Measurements from ENCODE around the gene PIGP. TPM values are rescaled to one million over a fixed set of nuclear protein-coding genes. Genes with fewer than 3 reads are reported as not detected.

Gene PIGP
- total RNA-seq, 1 donor from 2014 or later: 21.2 TPM

Other genes starting within 250 kb of the PIGP start
- gene HLCS, start 106.4 kb downstream of the PIGP start, total RNA-seq: 20.9 and 24.3 TPM in 2 replicates
- gene RIPPLY3, start 66.4 kb downstream of the PIGP start, total RNA-seq: not detected in 2 replicates
- gene TTC3, start 183 bp upstream of the PIGP start, total RNA-seq: 223 and 232 TPM in 2 replicates
- 47.2 and 52.9 TPM in 2 replicates for gene VPS26C, start 194.3 kb upstream of the PIGP start, total RNA-seq